CD1c-positive myeloid dendritic cell (primary cell): ENCODE data around the gene RAF1.
A peak's percentile ranks its signal among the peaks of the same experiment; 100 is the strongest.
"Not testable (repeated sequence)": the region's sequence is repeated elsewhere in the genome, so short reads cannot be mapped to it uniquely, and the experiment has no call there.

Source experiments
- DNase-seq: peaks from one replicate; pipeline ENCODE4 v3.0.0-alpha.2; 2016; ENCODE audit errors: extremely low spot score

RAF1 gene

GRCh38 chr3:12663936-12664908 lies at the start of gene RAF1:
TSS of gene RAF1 (minus strand) at chr3:12664117. CDS start at chr3:12618721, 45,396 bp downstream.
- peak; percentile 99 for DNase-seq

- DNase-seq = no peak
Measured at GRCh38 chr3:12710062-12710461, 46.1 kb upstream of the RAF1 start.

GRCh38 chr3:12709334-12709733 lies 45.4 kb upstream of the RAF1 start:
- no peak for DNase-seq

- no peak for DNase-seq
Measured at GRCh38 chr3:12708584-12709192, 44.8 kb upstream of the RAF1 start.

GRCh38 chr3:12707449-12707848 lies 43.5 kb upstream of the RAF1 start:
- DNase-seq = no peak

- DNase-seq = peak; percentile 70
Measured at GRCh38 chr3:12706504-12707253, 42.8 kb upstream of the RAF1 start.

- no peak for DNase-seq
Measured at GRCh38 chr3:12705981-12706380, 42.1 kb upstream of the RAF1 start.

- DNase-seq = no peak
Measured at GRCh38 chr3:12705374-12705926, 41.5 kb upstream of the RAF1 start.

GRCh38 chr3:12702501-12702900 lies 38.6 kb upstream of the RAF1 start:
- no peak for DNase-seq

- DNase-seq = not testable (repeated sequence)
Measured at GRCh38 chr3:12701601-12702000, 37.7 kb upstream of the RAF1 start.

- no peak for DNase-seq
Measured at GRCh38 chr3:12700800-12701199, 36.9 kb upstream of the RAF1 start.

- no peak for DNase-seq
Measured at GRCh38 chr3:12695916-12696315, 32.0 kb upstream of the RAF1 start.

- DNase-seq = no peak
Measured at GRCh38 chr3:12695112-12695511, 31.2 kb upstream of the RAF1 start.

GRCh38 chr3:12692444-12692843 lies 28.5 kb upstream of the RAF1 start:
- no peak for DNase-seq

GRCh38 chr3:12689997-12690711 lies 26.2 kb upstream of the RAF1 start:
- no peak for DNase-seq

GRCh38 chr3:12687948-12688347 lies 24.0 kb upstream of the RAF1 start:
- no peak for DNase-seq

- no peak for DNase-seq
Measured at GRCh38 chr3:12686096-12686495, 22.2 kb upstream of the RAF1 start.

- DNase-seq = peak; percentile 90
Measured at GRCh38 chr3:12681943-12682390, 18.1 kb upstream of the RAF1 start.

- DNase-seq = no peak
Measured at GRCh38 chr3:12681089-12681942, 17.4 kb upstream of the RAF1 start.

GRCh38 chr3:12679468-12679867 lies 15.6 kb upstream of the RAF1 start:
- DNase-seq = no peak
